Activated CD4-positive, alpha-beta T cell treated with anti-CD3 and anti-CD28 coated beads for 36 hours (primary cell): ENCODE results near the gene PDZK1. TPM values are rescaled to one million over a fixed set of nuclear protein-coding genes. Genes with fewer than 3 reads are reported as not detected.
"Not testable (repeated sequence)": the region's sequence is repeated elsewhere in the genome, so short reads cannot be mapped to it uniquely, and the experiment has no call there.

ENCODE experiments used
- ATAC-seq: fragments of 200-7000 bp; cut with Tn5 transposase; one replicate; pipeline ENCODE4 v1.10.0; 2021; ENCODE audit warnings: mild to moderate bottlenecking, moderate library complexity
- CTCF ChIA-PET: fragments of 350-600 bp; sonication (Branson Sonifier 250); formaldehyde crosslinking; loops from one replicate; lab custom pipeline; 2021; ENCODE audit warnings: antibody characterized with exemption; lab: Charles Lee
- POLR2A ChIA-PET: fragments of 350-600 bp; sonication (Branson Sonifier 250); formaldehyde crosslinking; loops from one replicate; lab custom pipeline; 2021; ENCODE audit warnings: antibody characterized with exemption, inconsistent platforms; lab: Charles Lee
- DNase-seq: peaks from one replicate; pipeline ENCODE4 v3.0.0-alpha.2; 2020
- H3K27ac Mint-ChIP-seq: one replicate; pipeline ENCODE4 v1.8.0; 2021; ENCODE audit warnings: mixed read lengths
- H3K27me3 Mint-ChIP-seq: one replicate; pipeline ENCODE4 v1.8.0; 2021; ENCODE audit warnings: mixed read lengths
- H3K36me3 Mint-ChIP-seq: one replicate; pipeline ENCODE4 v1.8.0; 2021; ENCODE audit warnings: low read depth, mixed read lengths
- H3K4me1 Mint-ChIP-seq: one replicate; pipeline ENCODE4 v1.8.0; 2021; ENCODE audit warnings: mixed read lengths
- H3K4me3 Mint-ChIP-seq: one replicate; pipeline ENCODE4 v1.8.0; 2021; ENCODE audit warnings: mild to moderate bottlenecking, moderate library complexity, mixed read lengths
- H3K9me3 Mint-ChIP-seq: one replicate; pipeline ENCODE4 v1.8.0; 2021; ENCODE audit warnings: low read depth, mixed read lengths
- intact Hi-C, 2 experiments: fragments of 100-400 bp; cut with DNase I in 1 of 2; cut with micrococcal nuclease in 1 of 2; formaldehyde crosslinking; loops; one replicate each; pipeline versions ENCODE4 v1.14.2 to v1.15.1; 2022 to 2024; cut with DNase I, micrococcal nuclease
- total RNA-seq, 2 experiments: library from RNA; stranded (reverse); gene quantifications; one replicate each; pipeline ENCODE4 v1.2.3, GENCODE V29; 2021

PDZK1 gene
- total RNA-seq, 2 experiments from 2014 or later = not detected

GRCh38 chr1:145622177-145622576 lies 85.0 kb downstream of the PDZK1 start:
- H3K27me3 Mint-ChIP-seq, DNase-seq, H3K9me3 Mint-ChIP-seq, H3K27ac Mint-ChIP-seq, POLR2A ChIA-PET, H3K4me3 Mint-ChIP-seq, H3K36me3 Mint-ChIP-seq, intact Hi-C loops, CTCF ChIA-PET, H3K4me1 Mint-ChIP-seq: not testable (repeated sequence)
- ATAC-seq = peak; percentile 30

Other genes starting within 250 kb of the PDZK1 start
- 10 to 100 TPM; 17.3 to 21.0 TPM for gene GPR89A, start 99.4 kb downstream of the PDZK1 start, total RNA-seq
- under 1 TPM in 1 of 2 experiments, not detected in 1; 0.12 TPM for gene CD160, start 12.1 kb upstream of the PDZK1 start, total RNA-seq
- gene RNF115, start 116.7 kb upstream of the PDZK1 start, total RNA-seq = 10 to 100 TPM; 11.8 to 13.9 TPM
- gene POLR3C, start 116.8 kb upstream of the PDZK1 start, total RNA-seq = 10 to 100 TPM; 34.2 to 42.6 TPM
- gene NUDT17, start 138.3 kb upstream of the PDZK1 start, total RNA-seq = 1 to 10 TPM; 3.7 to 4.0 TPM
- 10 to 100 TPM; 20.0 to 22.0 TPM for gene PIAS3, start 151.7 kb upstream of the PDZK1 start, total RNA-seq
- under 1 TPM; 0.30 to 0.55 TPM for gene ANKRD35, start 178.5 kb upstream of the PDZK1 start, total RNA-seq
- gene ITGA10, start 202.7 kb upstream of the PDZK1 start, total RNA-seq = 1 to 10 TPM in 1 of 2 experiments, under 1 TPM in 1; 0.86 to 1.0 TPM
- gene PEX11B, start 211.3 kb upstream of the PDZK1 start, total RNA-seq = 10 to 100 TPM; 22.6 to 26.4 TPM
- gene RBM8A, start 220.1 kb upstream of the PDZK1 start, total RNA-seq = 100 to 1,000 TPM; 293 to 330 TPM